Stomach smooth muscle (tissue), 2 donors: ENCODE results near the gene BATF.

ENCODE experiments used
- H3K27ac ChIP-seq: one replicate; pipeline ENCODE4 v1.7.0; 2013; ENCODE audit warnings: mild to moderate bottlenecking, low read length, inconsistent platforms
- H3K27me3 ChIP-seq, 2 donors: one replicate each; pipeline ENCODE4 v1.7.0; 2013; ENCODE audit warnings: low read length in 2 of 2; ENCODE audit not compliant: insufficient read depth in 2 of 2, control insufficient read depth in 1 of 2
- H3K36me3 ChIP-seq, 2 donors: one replicate each; pipeline ENCODE4 v1.7.0; 2013; ENCODE audit warnings: low read length in 2 of 2; ENCODE audit not compliant: control insufficient read depth in 2 of 2, insufficient read depth in 2 of 2
- H3K4me1 ChIP-seq: one replicate; pipeline ENCODE4 v1.7.0; 2013; ENCODE audit warnings: low read length; ENCODE audit not compliant: control insufficient read depth, insufficient read depth
- H3K4me3 ChIP-seq, 2 donors: one replicate each; pipeline ENCODE4 v1.7.0; 2013; ENCODE audit warnings: low read length in 2 of 2
- H3K9ac ChIP-seq, 2 donors: one replicate each; pipeline ENCODE4 v1.7.0; 2013; ENCODE audit warnings: low read length in 2 of 2, mild to moderate bottlenecking in 1 of 2
- H3K9me3 ChIP-seq, 2 donors: one replicate each; pipeline ENCODE4 v1.7.0; 2013; ENCODE audit warnings: low read length in 2 of 2; ENCODE audit not compliant: control insufficient read depth in 2 of 2
- donor health status: healthy.
- donor health status: Pancreatic carcinoma.

Gene BATF

GRCh38 chr14:75561013-75561432, 38.8 kb downstream of the BATF start:
- H3K9me3 ChIP-seq: peaks cover 0 to 2% of the 10 kb centered on the region in 2 donors
- H3K9ac ChIP-seq: no peak overlapping the region
- no peaks in the 10 kb centered on the region for H3K36me3 ChIP-seq
- peaks cover 0 to 2% of the 10 kb centered on the region in 2 donors for H3K27me3 ChIP-seq
- no peak overlapping the region for H3K4me3 ChIP-seq
- H3K4me1 ChIP-seq: peaks cover 4% of the 10 kb centered on the region
- H3K27ac ChIP-seq: no peak overlapping the region

- Histone ChIP-seq H3K27ac (no peak overlapping the region), H3K9ac (no peak overlapping the region), H3K36me3 (no peaks in the 10 kb centered on the region), H3K4me1 (peaks cover 4% of the 10 kb centered on the region), H3K27me3 (peaks cover 0 to 2% of the 10 kb centered on the region in 2 donors), H3K9me3 (peaks cover 0 to 2% of the 10 kb centered on the region in 2 donors), H3K4me3 (no peak overlapping the region)
Measured at GRCh38 chr14:75562089-75562488, 39.8 kb downstream of the BATF start.

GRCh38 chr14:75562489-75562888, 40.2 kb downstream of the BATF start:
- no peak overlapping the region for H3K27ac ChIP-seq
- no peak overlapping the region for H3K9ac ChIP-seq
- H3K4me1 ChIP-seq: peaks cover 4% of the 10 kb centered on the region
- no peak overlapping the region for H3K4me3 ChIP-seq
- peaks cover 0 to 2% of the 10 kb centered on the region in 2 donors for H3K27me3 ChIP-seq
- H3K36me3 ChIP-seq: no peaks in the 10 kb centered on the region
- peaks cover 0 to under 1% of the 10 kb centered on the region in 2 donors for H3K9me3 ChIP-seq

GRCh38 chr14:75563931-75564330, 41.7 kb downstream of the BATF start:
- peaks cover 0 to 2% of the 10 kb centered on the region in 2 donors for H3K27me3 ChIP-seq
- H3K4me1 ChIP-seq: peaks cover 4% of the 10 kb centered on the region
- H3K9me3 ChIP-seq: no peaks in the 10 kb centered on the region
- no peak overlapping the region for H3K9ac ChIP-seq
- H3K4me3 ChIP-seq: no peak overlapping the region
- H3K36me3 ChIP-seq: no peaks in the 10 kb centered on the region
- no peak overlapping the region for H3K27ac ChIP-seq

GRCh38 chr14:75565056-75565455, 42.8 kb downstream of the BATF start:
- no peak overlapping the region for H3K27ac ChIP-seq
- H3K36me3 ChIP-seq: no peaks in the 10 kb centered on the region
- no peak overlapping the region for H3K4me3 ChIP-seq
- no peak overlapping the region for H3K9ac ChIP-seq
- H3K4me1 ChIP-seq: peaks cover 4% of the 10 kb centered on the region
- H3K27me3 ChIP-seq: peaks cover 0 to 2% of the 10 kb centered on the region in 2 donors
- H3K9me3 ChIP-seq: no peaks in the 10 kb centered on the region

- H3K27me3 ChIP-seq: peaks cover 0 to 4% of the 10 kb centered on the region in 2 donors
- H3K27ac ChIP-seq: no peak overlapping the region
- no peak overlapping the region for H3K9ac ChIP-seq
Measured at GRCh38 chr14:75566321-75566720, 44.1 kb downstream of the BATF start.

GRCh38 chr14:75566752-75567151, 44.5 kb downstream of the BATF start:
- no peaks in the 10 kb centered on the region for H3K4me1 ChIP-seq
- no peak overlapping the region for H3K27ac ChIP-seq
- no peaks in the 10 kb centered on the region for H3K9me3 ChIP-seq
- no peaks in the 10 kb centered on the region for H3K36me3 ChIP-seq
- H3K27me3 ChIP-seq: peaks cover 0 to 4% of the 10 kb centered on the region in 2 donors
- H3K9ac ChIP-seq: no peak overlapping the region
- H3K4me3 ChIP-seq: no peak overlapping the region

More at GRCh38 chr14:75566321-75566720, 44.1 kb downstream of the BATF start:
- Histone ChIP-seq H3K4me3 (no peak overlapping the region), H3K4me1 (no peaks in the 10 kb centered on the region), H3K9me3 (no peaks in the 10 kb centered on the region), H3K36me3 (no peaks in the 10 kb centered on the region)

GRCh38 chr14:75568140-75568539, 45.9 kb downstream of the BATF start:
- peaks cover 0 to 2% of the 10 kb centered on the region in 2 donors for H3K27me3 ChIP-seq
- no peaks in the 10 kb centered on the region for H3K36me3 ChIP-seq
- H3K4me3 ChIP-seq: no peak overlapping the region
- no peaks in the 10 kb centered on the region for H3K4me1 ChIP-seq
- H3K9me3 ChIP-seq: no peaks in the 10 kb centered on the region
- H3K27ac ChIP-seq: no peak overlapping the region
- H3K9ac ChIP-seq: no peak overlapping the region

GRCh38 chr14:75568791-75569190, 46.5 kb downstream of the BATF start:
- H3K36me3 ChIP-seq: no peaks in the 10 kb centered on the region
- no peak overlapping the region for H3K4me3 ChIP-seq
- no peaks in the 10 kb centered on the region for H3K4me1 ChIP-seq
- peaks cover 0 to 2% of the 10 kb centered on the region in 2 donors for H3K27me3 ChIP-seq
- no peaks in the 10 kb centered on the region for H3K9me3 ChIP-seq
- no peak overlapping the region for H3K27ac ChIP-seq
- no peak overlapping the region for H3K9ac ChIP-seq

- Histone ChIP-seq H3K4me3 (no peak overlapping the region), H3K9me3 (no peaks in the 10 kb centered on the region), H3K4me1 (no peaks in the 10 kb centered on the region), H3K36me3 (no peaks in the 10 kb centered on the region), H3K9ac (no peak overlapping the region), H3K27ac (no peak overlapping the region), H3K27me3 (peaks cover 0 to 2% of the 10 kb centered on the region in 2 donors)
Measured at GRCh38 chr14:75570797-75571196, 48.5 kb downstream of the BATF start.

GRCh38 chr14:75572104-75572503, 49.8 kb downstream of the BATF start:
- H3K4me1 ChIP-seq: no peaks in the 10 kb centered on the region
- H3K9ac ChIP-seq: no peak overlapping the region
- H3K9me3 ChIP-seq: no peaks in the 10 kb centered on the region
- no peak overlapping the region for H3K27ac ChIP-seq
- H3K27me3 ChIP-seq: peaks cover 0 to 2% of the 10 kb centered on the region in 2 donors
- H3K36me3 ChIP-seq: no peaks in the 10 kb centered on the region
- no peak overlapping the region for H3K4me3 ChIP-seq
